ENCODE data around the gene ACAA1.
"Not testable (repeated sequence)": the region's sequence is repeated elsewhere in the genome, so short reads cannot be mapped to it uniquely, and the experiment has no call there.

ACAA1 gene

DNA sequence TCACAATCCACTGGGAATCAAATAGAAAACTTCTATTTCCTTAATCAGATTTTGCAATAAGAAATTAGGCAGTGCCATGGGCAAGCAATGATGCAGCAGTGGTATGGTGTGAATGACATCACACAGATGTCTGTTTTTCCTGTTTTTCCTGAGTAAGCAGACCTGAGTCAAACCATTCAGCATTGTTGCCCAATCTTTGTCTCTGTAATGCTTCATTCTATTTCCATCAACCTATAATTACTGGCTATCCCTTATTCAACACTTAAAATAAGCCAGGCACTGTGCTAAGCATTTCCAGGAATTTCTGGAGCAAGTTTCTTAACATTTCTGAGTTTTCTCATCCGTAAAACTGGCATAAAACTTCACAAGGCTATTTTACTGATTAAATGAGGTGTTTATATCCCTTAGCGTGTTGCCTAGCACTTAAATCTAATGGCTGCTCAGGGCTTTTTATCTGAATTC lies 17.1 kb upstream of the ACAA1 start:
- no peak for DNase-seq

GRCh38 chr3:38153221-38153620 lies 16.3 kb upstream of the ACAA1 start:
- DNase-seq = no peak

GRCh38 chr3:38152609-38153008 lies 15.7 kb upstream of the ACAA1 start:
- DNase-seq = no peak

DNA sequence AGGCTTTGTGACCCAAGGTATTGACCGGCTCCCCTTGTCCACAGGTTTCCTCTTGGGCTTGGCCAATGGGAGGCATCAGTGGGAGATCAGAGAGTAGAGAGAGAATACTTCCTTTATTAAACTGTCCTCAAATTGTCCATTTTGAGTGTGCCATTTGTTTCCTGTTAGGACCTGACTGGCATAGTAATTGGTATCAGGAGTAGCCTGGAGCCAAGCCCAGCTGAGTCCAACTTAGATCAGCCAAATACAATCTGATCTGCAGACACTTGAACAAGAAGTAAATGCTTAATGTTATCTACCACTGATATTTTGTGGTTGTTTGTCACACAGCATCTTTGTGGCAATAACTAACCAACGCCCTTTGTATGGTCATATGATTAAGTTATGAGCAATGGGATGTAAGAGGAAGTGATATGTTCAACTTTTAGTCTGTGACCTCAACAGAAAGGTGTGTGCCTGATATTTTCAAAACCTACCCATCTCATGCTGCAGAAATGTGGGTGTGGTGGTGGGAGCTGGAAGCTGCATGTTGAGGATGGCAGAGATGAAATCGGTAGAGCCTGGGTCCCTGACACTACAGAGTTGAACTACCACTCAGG lies 14.8 kb upstream of the ACAA1 start:
- DNase-seq = no peak

DNA sequence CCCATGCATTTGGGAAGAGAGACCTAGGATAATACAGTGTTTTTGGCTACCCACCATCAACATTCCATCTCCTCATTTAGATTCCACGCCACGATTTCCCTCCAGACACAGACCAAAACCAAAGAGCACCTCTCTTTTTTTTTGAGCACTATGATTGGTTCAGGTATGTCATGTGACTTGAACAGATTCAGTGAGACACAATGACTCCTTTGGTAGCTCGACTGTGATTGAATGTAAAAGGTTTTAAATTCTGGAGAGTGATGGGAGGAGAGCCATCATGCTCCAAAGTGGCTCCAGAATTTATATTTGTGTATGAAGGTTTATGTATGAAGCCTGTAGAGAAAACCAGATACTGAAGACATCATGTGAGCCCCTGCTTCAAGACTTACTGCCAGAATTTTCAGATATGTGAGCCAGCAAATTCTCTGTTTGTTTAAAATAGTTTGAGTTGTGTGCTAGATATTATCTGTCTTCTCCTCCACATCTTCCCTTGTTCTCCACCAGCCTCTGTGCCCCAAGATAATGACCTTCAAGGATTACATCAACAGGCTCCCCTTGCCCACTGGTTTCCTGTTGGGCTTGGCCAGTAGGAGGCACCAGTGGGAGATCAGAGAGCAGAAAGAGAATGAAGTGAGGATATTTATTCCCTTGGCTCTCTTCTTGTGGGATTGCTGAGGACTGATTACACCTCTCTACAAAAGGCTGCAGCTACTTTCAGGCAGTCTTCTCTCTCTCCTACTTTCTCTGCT lies 14.0 kb upstream of the ACAA1 start:
- DNase-seq = no peak

- no peak for DNase-seq
Measured at GRCh38 chr3:38149708-38150107, 12.8 kb upstream of the ACAA1 start.

DNA sequence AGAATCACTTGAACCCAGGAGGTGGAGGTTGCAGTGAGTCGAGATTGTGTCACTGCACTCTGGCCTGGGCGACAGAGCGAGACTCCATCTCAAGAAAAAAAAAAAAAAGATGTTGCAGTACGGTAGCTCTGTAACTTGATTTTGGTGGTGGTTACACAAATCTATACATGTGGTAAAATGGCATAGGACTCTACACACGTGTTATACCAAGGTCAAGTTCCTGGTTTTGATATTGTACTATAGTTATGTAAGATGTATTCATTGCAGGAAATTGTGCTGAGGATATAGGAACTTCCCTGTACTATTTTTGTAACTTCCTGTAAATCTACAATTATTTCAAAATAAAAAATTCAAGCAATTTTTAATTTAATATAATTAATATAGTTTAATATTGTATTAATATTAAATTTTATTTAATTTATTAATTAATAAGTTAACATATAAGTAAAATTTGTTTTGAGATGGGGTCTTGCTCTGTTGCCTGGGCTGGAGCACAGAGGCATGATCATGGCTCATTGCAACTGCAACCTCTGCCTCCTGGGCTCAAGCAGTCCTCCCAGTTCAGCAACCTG lies 11.5 kb upstream of the ACAA1 start:
- no peak for DNase-seq

DNA sequence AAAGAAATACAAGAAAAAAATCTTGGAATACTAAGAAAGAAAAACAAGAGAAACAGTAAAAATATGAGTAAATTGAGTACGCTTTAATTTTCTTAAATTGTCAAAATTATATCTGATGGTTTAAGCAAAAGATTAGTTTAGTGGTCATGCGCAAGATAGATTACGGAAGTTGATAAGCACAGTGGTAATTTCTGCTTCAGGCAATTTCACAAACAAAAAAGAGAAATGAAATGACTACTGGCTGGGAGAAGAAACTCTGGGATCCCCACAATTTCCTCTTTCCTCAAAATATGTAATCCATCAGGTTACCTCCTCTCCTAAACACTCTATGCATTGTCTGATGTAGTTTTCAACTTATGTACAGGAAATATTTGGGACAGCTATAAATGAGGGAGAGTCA lies 10.5 kb upstream of the ACAA1 start:
- no peak for DNase-seq

DNA sequence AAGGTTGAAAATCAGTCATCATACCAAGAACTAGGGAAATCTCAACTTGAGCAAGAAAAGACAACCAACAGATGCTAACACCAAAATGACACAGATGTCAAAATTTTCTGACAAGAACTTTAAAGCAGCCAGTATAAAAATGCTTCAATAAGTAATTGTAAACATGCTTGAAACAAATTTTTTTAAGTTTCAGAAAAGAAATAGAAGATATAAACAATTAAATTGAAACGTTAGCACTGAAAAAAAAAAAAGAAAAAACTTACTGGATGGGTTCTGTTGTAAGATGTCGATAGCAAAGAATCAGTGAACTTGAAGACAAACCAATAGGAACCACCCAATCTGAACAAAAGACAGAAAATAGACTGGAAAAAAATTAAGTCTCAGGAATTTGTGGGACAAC lies 9.6 kb upstream of the ACAA1 start:
- no peak for DNase-seq

- no peak for DNase-seq
Measured at GRCh38 chr3:38143511-38143910, 6.6 kb upstream of the ACAA1 start.

DNA sequence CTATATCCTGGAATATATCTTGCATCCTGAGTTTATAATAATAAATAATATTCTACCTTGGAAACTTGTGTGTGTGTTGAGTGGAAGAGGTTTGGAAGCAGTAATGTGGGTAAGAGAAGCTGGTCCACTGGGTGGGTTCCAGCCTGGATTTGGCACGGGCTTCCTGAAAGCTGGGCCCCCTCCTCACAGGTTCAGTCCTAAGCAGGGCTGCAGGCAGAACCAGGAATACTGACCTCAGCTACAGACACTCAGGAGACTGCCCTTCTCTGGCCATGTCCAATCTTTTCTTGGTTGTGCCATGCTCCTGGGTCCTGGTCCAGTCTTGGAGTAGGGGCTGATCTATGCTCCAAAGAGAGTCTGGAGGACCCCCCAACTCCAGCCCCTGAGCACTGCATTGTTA lies 6.0 kb upstream of the ACAA1 start:
- no peak for DNase-seq

GRCh38 chr3:38141952-38142273 lies 5.0 kb upstream of the ACAA1 start:
- no peak for DNase-seq

DNA sequence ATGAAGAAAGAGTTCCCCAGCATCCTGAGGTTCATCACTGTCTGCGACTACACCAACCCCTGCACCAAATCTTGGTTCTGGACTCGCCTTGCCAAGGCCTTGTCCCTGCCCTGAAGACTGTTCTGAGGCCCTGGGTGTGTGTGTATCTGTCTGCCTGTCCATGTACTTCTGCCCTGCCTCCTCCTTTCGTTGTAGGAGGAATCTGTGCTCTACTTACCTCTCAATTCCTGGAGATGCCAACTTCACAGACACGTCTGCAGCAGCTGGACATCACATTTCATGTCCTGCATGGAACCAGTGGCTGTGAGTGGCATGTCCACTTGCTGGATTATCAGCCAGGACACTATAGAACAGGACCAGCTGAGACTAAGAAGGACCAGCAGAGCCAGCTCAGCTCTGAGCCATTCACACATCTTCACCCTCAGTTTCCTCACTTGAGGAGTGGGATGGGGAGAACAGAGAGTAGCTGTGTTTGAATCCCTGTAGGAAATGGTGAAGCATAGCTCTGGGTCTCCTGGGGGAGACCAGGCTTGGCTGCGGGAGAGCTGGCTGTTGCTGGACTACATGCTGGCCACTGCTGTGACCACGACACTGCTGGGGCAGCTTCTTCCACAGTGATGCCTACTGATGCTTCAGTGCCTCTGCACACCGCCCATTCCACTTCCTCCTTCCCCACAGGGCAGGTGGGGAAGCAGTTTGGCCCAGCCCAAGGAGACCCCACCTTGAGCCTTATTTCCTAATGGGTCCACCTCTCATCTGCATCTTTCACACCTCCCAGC lies 4.4 kb upstream of the ACAA1 start:
- DNase-seq = no peak

- DNase-seq = no peak
Measured at GRCh38 chr3:38140326-38141172, 3.6 kb upstream of the ACAA1 start.

GRCh38 chr3:38139652-38140051 lies 2.7 kb upstream of the ACAA1 start:
- no peak for DNase-seq

DNA sequence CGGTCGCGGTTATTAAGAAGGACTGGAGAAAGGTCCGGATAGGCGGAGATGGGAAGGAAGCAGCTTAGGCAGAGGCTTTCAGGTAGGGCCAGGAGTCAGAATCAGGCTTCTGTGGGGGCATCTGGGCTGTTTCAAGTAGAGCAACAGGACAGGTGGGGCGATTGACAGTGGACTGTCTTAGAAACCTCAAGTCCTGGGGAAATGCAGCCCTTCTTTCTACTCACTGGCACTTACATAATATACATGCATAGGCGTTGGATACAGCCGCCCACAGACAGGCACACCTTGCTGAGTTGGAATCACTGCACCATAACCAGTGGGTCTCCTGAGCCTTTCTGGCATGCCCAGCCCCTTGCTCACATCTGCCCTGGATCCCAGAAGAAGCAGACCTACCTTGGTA lies 2.3 kb upstream of the ACAA1 start:
- DNase-seq = no peak

DNA sequence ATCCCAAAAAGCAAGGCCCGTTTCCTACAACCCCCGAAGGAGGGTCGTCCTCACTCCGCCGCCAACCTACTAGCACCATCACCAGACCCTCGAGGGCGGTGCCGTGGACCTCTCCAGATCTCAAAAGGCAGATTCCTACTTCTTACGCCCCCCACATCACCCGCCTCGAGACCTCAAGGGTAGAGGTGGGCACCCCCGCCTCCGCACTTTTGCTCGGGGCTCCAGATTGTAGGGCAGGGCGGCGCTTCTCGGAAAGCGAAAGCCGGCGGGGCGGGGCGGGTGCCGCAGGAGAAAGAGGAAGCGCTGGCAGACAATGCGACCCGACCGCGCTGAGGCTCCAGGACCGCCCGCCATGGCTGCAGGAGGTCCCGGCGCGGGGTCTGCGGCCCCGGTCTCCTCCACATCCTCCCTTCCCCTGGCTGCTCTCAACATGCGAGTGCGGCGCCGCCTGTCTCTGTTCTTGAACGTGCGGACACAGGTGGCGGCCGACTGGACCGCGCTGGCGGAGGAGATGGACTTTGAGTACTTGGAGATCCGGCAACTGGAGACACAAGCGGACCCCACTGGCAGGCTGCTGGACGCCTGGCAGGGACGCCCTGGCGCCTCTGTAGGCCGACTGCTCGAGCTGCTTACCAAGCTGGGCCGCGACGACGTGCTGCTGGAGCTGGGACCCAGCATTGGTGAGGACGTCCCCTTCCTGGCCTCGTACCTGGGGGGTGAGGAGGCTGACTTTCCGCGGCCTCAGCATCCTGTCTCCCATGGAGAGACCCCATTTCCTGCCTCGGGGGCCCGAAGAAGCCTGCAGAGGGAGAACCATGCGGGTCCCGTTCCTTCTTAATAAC lies 1.6 kb upstream of the ACAA1 start, which contains the start of gene MYD88:
MYD88 (plus strand) TSS at position 313 of the 842 bp plus-strand sequence; CDS start at position 353, 40 bp downstream.
- peak; percentile 58 to 79 (median 72) for DNase-seq

- no peak for DNase-seq
Measured at GRCh38 chr3:38137615-38138348, 855 bp upstream of the ACAA1 start.

GRCh38 chr3:38136393-38136776 lies 542 bp downstream of the ACAA1 start:
- DNase-seq = peak in 1 of 4 experiments; percentile 10

DNA sequence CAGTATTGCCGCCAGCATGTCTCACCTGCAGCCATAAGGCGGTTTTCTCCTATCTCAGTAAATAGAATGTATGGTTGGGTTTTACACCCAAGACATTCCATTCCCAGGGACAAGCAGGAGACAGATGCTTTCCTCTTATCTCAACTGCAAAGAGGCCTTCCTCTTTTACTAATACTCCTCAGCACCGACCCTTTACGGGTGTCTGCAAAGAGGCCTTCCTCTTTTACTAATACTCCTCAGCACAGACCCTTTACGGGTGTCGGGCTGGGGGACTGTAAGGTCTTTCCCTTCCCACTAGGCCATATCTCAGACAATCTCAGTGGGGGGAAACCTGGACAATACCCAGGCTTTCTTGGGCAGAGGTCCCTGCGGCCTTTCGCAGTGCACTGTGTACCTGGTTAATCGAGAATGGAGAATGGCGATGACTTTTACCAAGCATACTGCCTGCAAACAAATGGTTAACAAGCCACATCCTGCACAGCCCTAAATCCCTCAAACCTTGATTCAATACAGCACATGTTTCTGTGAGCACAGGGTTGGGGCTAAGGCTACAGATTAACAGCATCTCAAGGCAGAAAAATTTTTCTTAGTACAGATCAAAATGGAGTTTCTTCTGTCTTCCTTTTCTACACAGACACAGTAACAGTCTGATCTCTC lies 1.2 kb downstream of the ACAA1 start:
- DNase-seq = not testable (repeated sequence)
